ENCODE results near the gene HMCN2. TPM values are rescaled to one million over a fixed set of nuclear protein-coding genes. Genes with fewer than 3 reads are reported as not detected.

Gene HMCN2
- total and polyA plus RNA-seq, 8 donors, result 0.31 to 3.9 (median 0.68) TPM

- no peaks in the 10 kb centered on the region for H3K27me3 ChIP-seq
- intact Hi-C loops (cut with DNase I), result loop anchor here (5.0 to 10.0 kb wide), 2 partner anchors 111 to 128 kb away; no protein-coding TSS in a partner anchor
- ATAC-seq (peak; percentile 53), DNase-seq (peak; percentile 62 to 93 (median 72))
- H3K27ac ChIP-seq, result no peak overlapping the region
- H3K36me3 ChIP-seq, result no peaks in the 10 kb centered on the region
- peak; percentile 96 to 99 for TF ChIP-seq CTCF (IDR thresholded peaks at IDR 0.05)
- peaks cover 0 to 14% of the 10 kb centered on the region in 2 donors for H3K4me1 ChIP-seq
- no peak overlapping the region for H3K4me3 ChIP-seq
- H3K9me3 ChIP-seq, result no peaks in the 10 kb centered on the region
Observed at GRCh38 chr9:130235558-130236435, 29.8 kb upstream of the HMCN2 start.

DNA sequence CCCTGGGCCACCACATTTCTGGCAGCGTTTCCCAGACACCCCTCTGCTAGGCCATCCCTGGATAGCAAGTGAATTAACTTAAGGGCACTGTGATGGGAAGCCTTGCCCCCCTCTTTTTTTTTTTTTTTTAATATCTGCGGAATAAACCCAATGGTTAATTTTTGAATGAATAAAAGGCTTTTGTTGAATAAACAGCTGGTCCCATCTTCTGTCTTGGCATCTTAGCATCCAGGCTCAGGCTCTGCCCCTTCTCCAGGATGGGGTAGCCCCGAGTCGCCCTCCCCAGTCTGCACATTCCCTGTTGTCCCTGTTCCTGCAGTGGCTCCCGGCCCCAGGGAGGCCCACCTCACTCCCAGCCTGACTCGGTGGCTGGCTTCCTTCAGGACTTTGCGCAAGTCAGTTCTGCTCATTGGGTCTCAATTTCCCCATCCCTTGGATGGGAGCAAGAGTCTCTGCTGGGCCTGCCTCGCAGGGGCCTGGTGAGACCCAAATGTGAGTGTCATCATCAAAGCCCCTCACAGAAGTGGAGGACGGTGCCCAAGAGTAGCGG is 29.0 kb upstream of the HMCN2 start:
- no peak overlapping the region for H3K4me3 ChIP-seq
- H3K4me1 ChIP-seq, result peaks cover 0 to 14% of the 10 kb centered on the region in 2 donors
- H3K9me3 ChIP-seq, result no peaks in the 10 kb centered on the region
- DNase-seq (no peak), ATAC-seq (no peak)
- intact Hi-C loops (cut with DNase I), result loop anchor here (5.0 to 10.0 kb wide), 2 partner anchors 112 to 129 kb away; no protein-coding TSS in a partner anchor
- peak in 1 of 2 donors; percentile 39 for TF ChIP-seq CTCF (IDR thresholded peaks at IDR 0.05)
- H3K27me3 ChIP-seq, result no peaks in the 10 kb centered on the region
- H3K27ac ChIP-seq, result no peak overlapping the region
- H3K36me3 ChIP-seq, result no peaks in the 10 kb centered on the region

DNA sequence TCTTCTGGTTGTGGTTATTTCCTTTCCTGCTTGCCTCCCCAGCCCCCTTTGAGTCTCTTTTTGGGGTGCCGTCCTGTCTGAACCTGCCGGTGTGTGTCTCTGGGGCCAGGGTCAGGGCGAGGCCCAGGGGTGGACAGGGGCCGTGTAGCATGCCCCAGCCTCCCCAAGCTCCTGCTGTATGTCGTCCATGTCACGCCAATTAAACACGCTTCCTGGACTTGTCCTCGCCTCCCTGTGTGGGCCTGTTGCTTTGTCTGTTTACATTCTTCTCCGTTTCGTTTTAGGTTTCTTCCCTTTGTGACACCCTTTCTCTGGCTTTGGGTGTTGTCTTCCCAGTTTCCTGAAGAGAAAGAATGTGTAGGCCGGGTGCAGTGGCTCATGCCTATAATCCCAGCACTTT is 28.5 kb upstream of the HMCN2 start:
- no peaks in the 10 kb centered on the region for H3K36me3 ChIP-seq
- no peak overlapping the region for H3K4me3 ChIP-seq
- intact Hi-C loops (cut with DNase I), result loop anchor here (5.0 to 10.0 kb wide), 2 partner anchors 112 to 130 kb away; no protein-coding TSS in a partner anchor
- DNase-seq, result no peak
- peaks cover 0 to 14% of the 10 kb centered on the region in 2 donors for H3K4me1 ChIP-seq
- ATAC-seq, result no peak
- H3K27ac ChIP-seq, result peak overlapping the region in 1 of 2 donors; percentile 2
- TF ChIP-seq CTCF (IDR thresholded peaks at IDR 0.05), result no peak
- H3K27me3 ChIP-seq, result no peaks in the 10 kb centered on the region
- H3K9me3 ChIP-seq, result no peaks in the 10 kb centered on the region

DNA sequence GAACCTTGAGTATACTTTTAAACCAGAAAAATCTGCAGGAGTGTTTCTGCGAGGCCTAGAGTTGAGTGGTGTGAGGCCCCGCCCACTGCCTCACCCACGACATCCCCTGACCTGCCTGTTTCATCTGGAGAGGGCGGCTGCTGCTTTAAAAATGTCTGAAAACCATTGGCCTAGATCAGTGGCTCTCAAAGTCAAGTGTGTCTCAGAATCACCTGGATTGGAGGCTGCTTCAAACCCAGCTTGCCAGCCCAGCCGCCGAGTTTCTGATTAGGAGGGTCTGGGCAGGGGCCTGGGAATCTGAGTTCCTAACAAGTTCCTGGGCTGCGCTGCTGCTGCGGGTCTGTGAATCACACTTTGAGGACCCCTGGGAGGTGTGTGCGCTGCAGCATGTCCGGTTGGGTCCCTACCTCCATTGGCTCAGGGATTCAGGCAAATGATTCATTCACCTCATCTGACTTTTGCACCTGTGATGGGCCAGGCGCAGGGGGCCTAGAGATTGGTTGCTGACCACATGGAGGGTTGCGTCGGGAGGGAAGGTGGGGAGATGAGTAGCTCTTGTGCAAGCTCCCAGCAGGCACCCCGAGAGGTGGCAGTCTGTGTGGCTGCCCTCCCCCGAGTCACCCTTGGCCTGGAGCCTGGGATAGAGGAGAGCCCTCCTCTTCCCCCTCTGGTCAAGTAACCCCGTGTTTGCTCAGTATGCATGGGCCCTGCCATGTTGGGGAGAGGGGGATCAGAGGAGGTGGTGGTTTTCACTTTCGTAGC is 27.6 kb upstream of the HMCN2 start:
- TF ChIP-seq CTCF (IDR thresholded peaks at IDR 0.05), result no peak
- Histone ChIP-seq H3K36me3 (no peaks in the 10 kb centered on the region), H3K4me1 (peaks cover 0 to 15% of the 10 kb centered on the region in 2 donors), H3K9me3 (no peaks in the 10 kb centered on the region), H3K4me3 (no peak overlapping the region), H3K27ac (no peak overlapping the region), H3K27me3 (no peaks in the 10 kb centered on the region)
- ATAC-seq (peak; percentile 88), DNase-seq (peak in 2 of 4 donors; percentile 74 to 83)
- intact Hi-C loops (cut with DNase I), result loop anchor here (5.0 to 10.0 kb wide), 2 partner anchors 113 to 131 kb away; no protein-coding TSS in a partner anchor

Measured in left lung (tissue), 10 donors.